Measurements from ENCODE around the gene YBX3. TPM values are rescaled to one million over a fixed set of nuclear protein-coding genes. Genes with fewer than 3 reads are reported as not detected.

Gene YBX3
- total RNA-seq, 1 experiment from 2014 or later = 567 TPM

- Histone ChIP-seq H3F3A (ENCODE audit: insufficient read depth, low read depth) (peaks cover 21% of the 10 kb centered on the region), H3K4me1 (replicated peaks; ENCODE audit: insufficient read depth) (no peaks in the 10 kb centered on the region), H3K27me3 (ENCODE audit: insufficient read depth, low read depth) (no peaks in the 10 kb centered on the region), H3K4me2 (no peak overlapping the region), H3K36me3 (ENCODE audit: low read depth) (peaks cover 70% of the 10 kb centered on the region), H3K9me2 (ENCODE audit: insufficient read depth) (no peaks in the 10 kb centered on the region), H3K79me2 (ENCODE audit: low read depth) (no peaks in the 10 kb centered on the region; the same call in 1 of the 2 replicates), H3K9me3 (ENCODE audit: insufficient read depth, low read depth) (no peaks in the 10 kb centered on the region), H2AFZ (no peak overlapping the region), H3K4me3 (no peak overlapping the region), H4K20me1 (ENCODE audit: insufficient read depth) (peaks cover 45% of the 10 kb centered on the region), H3K27ac (no peak overlapping the region)
- POLR2A ChIA-PET (ENCODE audit: unreplicated experiment) = no interaction called here
- no peak for DNase-seq
- no TSS peak for BruUV-seq (replicated peaks)
- intact Hi-C loops (cut with micrococcal nuclease; ENCODE audit: unreplicated experiment) = no loop called here
- CTCF ChIA-PET = no interaction called here
- TF ChIP-seq EZH2 (IDR thresholded peaks at IDR 0.05; ENCODE audit: low read depth) = no peak
- TF ChIP-seq, protein P1, sequence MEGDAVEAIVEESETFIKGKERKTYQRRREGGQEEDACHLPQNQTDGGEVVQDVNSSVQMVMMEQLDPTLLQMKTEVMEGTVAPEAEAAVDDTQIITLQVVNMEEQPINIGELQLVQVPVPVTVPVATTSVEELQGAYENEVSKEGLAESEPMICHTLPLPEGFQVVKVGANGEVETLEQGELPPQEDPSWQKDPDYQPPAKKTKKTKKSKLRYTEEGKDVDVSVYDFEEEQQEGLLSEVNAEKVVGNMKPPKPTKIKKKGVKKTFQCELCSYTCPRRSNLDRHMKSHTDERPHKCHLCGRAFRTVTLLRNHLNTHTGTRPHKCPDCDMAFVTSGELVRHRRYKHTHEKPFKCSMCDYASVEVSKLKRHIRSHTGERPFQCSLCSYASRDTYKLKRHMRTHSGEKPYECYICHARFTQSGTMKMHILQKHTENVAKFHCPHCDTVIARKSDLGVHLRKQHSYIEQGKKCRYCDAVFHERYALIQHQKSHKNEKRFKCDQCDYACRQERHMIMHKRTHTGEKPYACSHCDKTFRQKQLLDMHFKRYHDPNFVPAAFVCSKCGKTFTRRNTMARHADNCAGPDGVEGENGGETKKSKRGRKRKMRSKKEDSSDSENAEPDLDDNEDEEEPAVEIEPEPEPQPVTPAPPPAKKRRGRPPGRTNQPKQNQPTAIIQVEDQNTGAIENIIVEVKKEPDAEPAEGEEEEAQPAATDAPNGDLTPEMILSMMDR (conservative IDR thresholded peaks at IDR 0.05) = no peak
These were observed 21.3 kb downstream of the YBX3 start for GRCh38 chr12:10701843-10702242.

DNA sequence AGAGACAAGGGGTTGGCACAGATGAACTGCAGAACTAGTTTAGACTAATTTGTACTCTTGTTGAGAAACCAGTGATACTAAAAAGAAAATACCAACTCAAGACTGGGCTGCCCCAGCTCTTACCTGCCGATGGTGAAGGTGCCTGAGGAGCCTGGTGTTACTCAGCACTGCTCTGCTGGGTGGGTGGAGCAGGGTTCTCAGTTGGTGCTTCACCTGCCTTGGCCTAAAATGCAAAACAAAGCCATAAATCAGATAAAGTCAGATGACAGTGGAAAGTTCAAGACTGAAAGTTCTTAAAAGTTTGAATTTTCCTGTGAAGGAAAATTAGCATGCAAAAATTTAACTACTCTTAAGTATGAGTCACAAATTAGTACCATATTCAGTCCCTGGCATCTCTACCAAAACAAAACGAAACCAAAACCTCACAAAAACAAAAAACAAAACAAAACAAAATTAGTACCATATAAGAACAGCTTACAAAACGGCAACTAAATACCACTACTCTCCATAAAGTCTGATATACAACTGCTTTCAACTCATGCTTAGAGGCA, 21.9 kb downstream of the YBX3 start:
- ChIA-PET CTCF (no interaction called here), POLR2A (ENCODE audit: unreplicated experiment) (no interaction called here)
- Histone ChIP-seq H3K9me3 (ENCODE audit: insufficient read depth, low read depth) (no peaks in the 10 kb centered on the region), H3K27me3 (ENCODE audit: insufficient read depth, low read depth) (no peaks in the 10 kb centered on the region), H3K36me3 (ENCODE audit: low read depth) (peaks cover 73% of the 10 kb centered on the region), H3K4me3 (no peak overlapping the region), H4K20me1 (ENCODE audit: insufficient read depth) (peaks cover 40% of the 10 kb centered on the region), H3F3A (ENCODE audit: insufficient read depth, low read depth) (peaks cover 26% of the 10 kb centered on the region), H3K9me2 (ENCODE audit: insufficient read depth) (no peaks in the 10 kb centered on the region), H3K27ac (no peak overlapping the region), H3K4me2 (no peak overlapping the region), H3K4me1 (replicated peaks; ENCODE audit: insufficient read depth) (no peaks in the 10 kb centered on the region), H3K79me2 (ENCODE audit: low read depth) (no peaks in the 10 kb centered on the region; the same call in 1 of the 2 replicates), H2AFZ (no peak overlapping the region)
- intact Hi-C loops (cut with micrococcal nuclease; ENCODE audit: unreplicated experiment) = no loop called here
- DNase-seq = no peak
- BruUV-seq (replicated peaks) = no TSS peak
- TF ChIP-seq, protein P1 (conservative IDR thresholded peaks at IDR 0.05) = no peak
- no peak for TF ChIP-seq EZH2 (IDR thresholded peaks at IDR 0.05; ENCODE audit: low read depth)

DNA sequence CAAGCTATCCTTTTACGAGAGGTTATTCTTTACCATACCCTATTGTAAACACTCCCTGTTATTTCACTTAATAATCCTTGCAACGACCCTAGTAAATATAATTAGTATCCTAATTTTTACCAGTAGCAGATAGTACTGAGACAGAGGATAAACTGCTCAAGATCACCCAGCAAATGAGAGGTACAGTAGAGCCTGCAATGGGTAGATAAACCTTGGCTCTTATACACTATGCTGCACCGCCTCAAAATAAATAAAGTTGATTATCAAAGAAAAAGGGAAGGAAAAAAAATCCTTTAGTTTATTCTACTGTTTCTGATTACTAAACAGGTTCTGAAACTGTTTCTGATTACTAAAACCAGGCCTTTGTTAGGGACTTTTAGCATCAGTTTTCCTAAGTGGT, 22.5 kb downstream of the YBX3 start:
- Histone ChIP-seq H3K79me2 (ENCODE audit: low read depth) (no peaks in the 10 kb centered on the region; the same call in 1 of the 2 replicates), H3K27ac (no peak overlapping the region), H3K36me3 (ENCODE audit: low read depth) (peaks cover 71% of the 10 kb centered on the region), H3K4me3 (no peak overlapping the region), H3K4me2 (no peak overlapping the region), H3K9me3 (ENCODE audit: insufficient read depth, low read depth) (no peaks in the 10 kb centered on the region), H4K20me1 (ENCODE audit: insufficient read depth) (peaks cover 36% of the 10 kb centered on the region), H3K27me3 (ENCODE audit: insufficient read depth, low read depth) (no peaks in the 10 kb centered on the region), H3K4me1 (replicated peaks; ENCODE audit: insufficient read depth) (no peaks in the 10 kb centered on the region), H3F3A (ENCODE audit: insufficient read depth, low read depth) (peaks cover 26% of the 10 kb centered on the region), H3K9me2 (ENCODE audit: insufficient read depth) (no peaks in the 10 kb centered on the region), H2AFZ (no peak overlapping the region)
- TF ChIP-seq EZH2 (IDR thresholded peaks at IDR 0.05; ENCODE audit: low read depth) = no peak
- TF ChIP-seq, protein P1 (conservative IDR thresholded peaks at IDR 0.05) = no peak
- CTCF ChIA-PET = no interaction called here
- BruUV-seq (replicated peaks) = no TSS peak
- DNase-seq = no peak
- POLR2A ChIA-PET (ENCODE audit: unreplicated experiment) = no interaction called here
- intact Hi-C loops (cut with micrococcal nuclease; ENCODE audit: unreplicated experiment) = no loop called here
